GM18502 (cell line): ENCODE results near the gene PCDHGA4.
"Not testable (repeated sequence)": the region's sequence is repeated elsewhere in the genome, so short reads cannot be mapped to it uniquely, and the experiment has no call there.

Source experiments
- ATAC-seq: cut with Tn5 transposase; IDR thresholded peaks from one replicate; pipeline ENCODE4 v1.9.1; 2021; ENCODE audit warnings: mild to moderate bottlenecking; ENCODE audit not compliant: unreplicated experiment, poor library complexity

The PCDHGA4 gene

DNA sequence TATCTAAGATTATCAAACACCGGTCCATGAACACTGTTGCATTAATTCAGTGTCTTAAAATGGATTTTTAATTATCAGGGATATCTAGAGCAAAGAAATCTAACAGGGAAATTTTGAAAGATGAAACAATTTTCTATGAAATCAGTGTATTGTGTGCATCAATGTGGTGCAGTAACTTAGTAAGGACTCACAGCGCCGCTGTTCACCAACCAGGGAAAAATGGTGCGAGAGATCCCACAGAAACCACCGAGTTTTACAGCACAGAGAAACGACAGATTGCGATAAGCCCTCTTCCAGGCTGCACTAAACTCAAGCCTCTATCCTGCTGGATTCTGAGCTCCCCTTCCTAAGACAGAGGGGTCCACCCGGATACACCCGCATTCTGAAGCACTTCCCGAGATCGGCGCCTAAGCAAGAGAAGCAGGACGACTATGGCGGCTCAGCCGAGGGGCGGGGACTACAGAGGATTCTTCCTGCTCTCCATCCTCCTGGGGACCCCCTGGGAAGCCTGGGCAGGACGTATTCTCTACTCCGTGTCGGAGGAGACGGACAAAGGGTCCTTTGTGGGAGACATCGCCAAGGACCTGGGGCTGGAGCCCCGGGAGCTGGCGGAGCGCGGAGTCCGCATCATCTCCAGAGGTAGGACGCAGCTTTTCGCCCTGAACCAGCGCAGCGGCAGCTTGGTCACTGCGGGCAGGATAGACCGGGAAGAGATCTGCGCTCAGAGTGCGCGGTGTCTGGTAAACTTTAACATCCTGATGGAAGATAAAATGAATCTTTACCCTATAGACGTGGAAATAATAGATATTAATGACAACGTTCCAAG is 27.9 kb downstream of the PCDHGA4 start, which contains the start of gene PCDHGA7:
Gene PCDHGA7 (plus strand): TSS at position 274 of the 826 bp plus-strand sequence. CDS start 158 bp downstream, at position 432.
- no peak for ATAC-seq

DNA sequence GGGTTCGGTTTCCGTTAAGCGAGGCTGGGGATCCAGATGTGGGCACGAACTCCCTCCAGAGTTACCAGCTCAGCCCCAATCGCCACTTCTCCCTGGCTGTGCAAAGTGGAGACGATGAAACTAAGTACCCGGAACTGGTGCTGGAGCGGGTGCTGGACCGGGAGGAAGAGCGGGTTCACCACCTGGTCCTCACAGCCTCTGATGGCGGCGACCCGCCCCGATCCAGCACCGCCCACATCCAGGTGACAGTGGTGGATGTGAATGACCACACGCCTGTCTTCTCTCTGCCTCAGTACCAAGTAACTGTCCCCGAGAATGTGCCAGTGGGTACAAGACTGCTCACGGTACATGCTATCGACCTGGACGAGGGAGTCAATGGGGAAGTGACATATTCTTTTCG is 28.5 kb downstream of the PCDHGA4 start:
- ATAC-seq: no peak

DNA sequence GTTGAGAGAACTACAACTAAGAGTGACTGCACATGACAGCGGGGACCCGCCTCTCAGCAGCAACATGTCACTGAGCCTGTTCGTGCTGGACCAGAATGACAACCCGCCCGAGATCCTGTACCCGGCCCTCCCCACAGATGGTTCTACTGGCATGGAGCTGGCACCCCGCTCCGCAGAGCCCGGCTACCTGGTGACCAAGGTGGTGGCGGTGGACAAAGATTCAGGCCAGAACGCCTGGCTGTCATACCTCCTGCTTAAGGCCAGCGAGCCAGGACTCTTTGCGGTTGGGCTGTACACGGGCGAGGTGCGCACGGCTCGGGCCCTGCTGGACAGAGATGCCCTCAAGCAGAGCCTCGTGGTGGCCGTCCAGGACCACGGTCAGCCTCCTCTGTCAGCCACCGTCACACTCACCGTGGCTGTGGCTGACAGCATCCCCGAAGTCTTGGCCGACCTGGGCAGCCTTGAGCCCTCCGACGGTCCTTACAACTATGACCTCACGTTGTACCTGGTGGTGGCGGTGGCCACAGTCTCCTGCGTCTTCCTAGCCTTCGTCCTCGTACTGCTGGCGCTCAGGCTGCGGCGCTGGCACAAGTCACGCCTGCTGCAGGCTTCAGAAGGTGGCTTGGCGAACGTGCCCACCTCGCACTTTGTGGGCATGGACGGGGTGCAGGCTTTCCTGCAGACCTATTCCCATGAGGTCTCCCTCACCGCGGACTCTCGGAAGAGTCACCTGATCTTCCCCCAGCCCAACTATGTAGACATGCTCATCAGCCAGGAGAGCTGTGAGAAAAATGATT is 29.8 kb downstream of the PCDHGA4 start:
- ATAC-seq: no peak

DNA sequence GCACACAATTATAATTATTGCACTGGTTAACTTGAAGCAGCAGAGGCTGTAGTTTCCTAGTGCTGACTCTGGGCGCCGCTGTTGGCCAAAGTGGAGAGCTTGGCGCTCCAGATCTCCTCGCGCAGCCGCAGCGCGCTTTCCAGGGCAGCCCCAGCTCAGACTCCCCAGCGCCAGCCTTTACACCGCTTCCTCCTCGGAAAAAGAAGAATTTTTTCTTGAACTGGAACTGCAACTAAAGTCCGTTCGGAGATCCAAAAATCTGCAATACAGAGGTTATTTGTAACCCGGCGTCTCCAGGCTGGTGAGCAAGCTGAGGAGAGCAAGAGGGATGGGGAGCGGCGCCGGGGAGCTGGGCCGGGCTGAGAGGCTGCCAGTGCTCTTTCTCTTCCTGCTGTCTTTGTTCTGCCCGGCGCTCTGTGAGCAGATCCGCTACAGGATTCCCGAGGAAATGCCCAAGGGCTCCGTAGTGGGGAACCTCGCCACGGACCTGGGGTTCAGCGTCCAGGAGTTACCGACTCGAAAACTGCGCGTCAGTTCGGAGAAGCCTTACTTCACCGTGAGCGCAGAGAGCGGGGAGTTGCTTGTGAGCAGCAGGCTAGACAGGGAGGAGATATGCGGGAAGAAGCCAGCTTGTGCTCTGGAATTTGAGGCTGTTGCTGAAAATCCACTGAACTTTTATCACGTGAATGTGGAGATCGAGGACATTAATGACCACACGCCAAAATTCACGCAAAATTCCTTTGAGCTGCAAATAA is 32.9 kb downstream of the PCDHGA4 start, which contains the start of gene PCDHGB4:
Gene PCDHGB4 (plus strand): TSS at position 142 of the 755 bp plus-strand sequence. CDS start 187 bp downstream, at position 329.
- ATAC-seq: peak; percentile 97

DNA sequence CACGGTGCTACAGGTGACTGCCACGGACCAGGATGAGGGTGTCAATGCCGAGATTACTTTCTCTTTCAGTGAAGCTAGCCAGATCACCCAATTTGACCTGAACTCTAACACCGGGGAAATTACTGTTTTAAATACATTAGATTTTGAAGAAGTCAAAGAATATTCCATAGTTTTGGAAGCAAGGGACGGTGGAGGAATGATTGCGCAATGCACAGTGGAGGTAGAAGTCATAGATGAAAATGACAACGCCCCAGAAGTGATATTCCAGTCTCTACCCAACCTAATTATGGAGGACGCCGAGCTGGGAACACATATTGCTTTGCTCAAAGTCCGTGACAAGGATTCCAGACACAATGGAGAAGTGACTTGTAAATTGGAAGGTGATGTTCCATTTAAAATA is 33.8 kb downstream of the PCDHGA4 start:
- no peak for ATAC-seq

DNA sequence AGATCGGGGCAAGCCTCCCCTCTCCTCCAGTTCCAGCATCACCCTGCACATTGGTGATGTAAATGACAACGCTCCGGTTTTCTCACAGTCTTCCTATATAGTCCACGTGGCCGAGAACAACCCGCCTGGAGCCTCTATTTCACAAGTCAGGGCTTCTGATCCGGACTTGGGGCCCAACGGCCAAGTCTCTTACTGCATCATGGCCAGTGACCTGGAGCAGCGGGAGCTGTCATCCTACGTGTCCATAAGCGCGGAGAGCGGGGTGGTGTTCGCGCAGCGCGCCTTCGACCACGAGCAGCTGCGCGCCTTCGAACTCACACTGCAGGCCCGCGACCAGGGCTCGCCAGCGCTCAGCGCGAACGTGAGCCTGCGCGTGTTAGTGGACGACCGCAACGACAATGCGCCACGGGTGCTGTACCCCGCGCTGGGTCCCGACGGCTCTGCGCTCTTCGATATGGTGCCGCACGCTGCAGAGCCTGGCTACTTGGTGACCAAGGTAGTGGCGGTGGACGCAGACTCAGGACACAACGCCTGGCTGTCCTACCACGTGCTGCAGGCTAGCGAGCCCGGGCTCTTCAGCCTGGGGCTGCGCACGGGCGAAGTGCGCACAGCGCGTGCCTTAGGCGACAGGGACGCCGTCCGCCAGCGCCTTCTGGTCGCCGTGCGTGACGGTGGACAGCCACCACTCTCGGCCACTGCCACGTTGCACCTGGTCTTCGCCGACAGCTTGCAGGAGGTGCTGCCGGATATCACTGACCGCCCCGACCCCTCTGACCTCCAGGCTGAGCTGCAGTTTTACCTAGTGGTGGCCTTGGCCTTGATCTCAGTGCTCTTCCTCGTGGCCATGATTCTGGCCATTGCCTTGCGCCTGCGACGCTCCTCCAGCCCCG is 34.6 kb downstream of the PCDHGA4 start:
- no peak for ATAC-seq

DNA sequence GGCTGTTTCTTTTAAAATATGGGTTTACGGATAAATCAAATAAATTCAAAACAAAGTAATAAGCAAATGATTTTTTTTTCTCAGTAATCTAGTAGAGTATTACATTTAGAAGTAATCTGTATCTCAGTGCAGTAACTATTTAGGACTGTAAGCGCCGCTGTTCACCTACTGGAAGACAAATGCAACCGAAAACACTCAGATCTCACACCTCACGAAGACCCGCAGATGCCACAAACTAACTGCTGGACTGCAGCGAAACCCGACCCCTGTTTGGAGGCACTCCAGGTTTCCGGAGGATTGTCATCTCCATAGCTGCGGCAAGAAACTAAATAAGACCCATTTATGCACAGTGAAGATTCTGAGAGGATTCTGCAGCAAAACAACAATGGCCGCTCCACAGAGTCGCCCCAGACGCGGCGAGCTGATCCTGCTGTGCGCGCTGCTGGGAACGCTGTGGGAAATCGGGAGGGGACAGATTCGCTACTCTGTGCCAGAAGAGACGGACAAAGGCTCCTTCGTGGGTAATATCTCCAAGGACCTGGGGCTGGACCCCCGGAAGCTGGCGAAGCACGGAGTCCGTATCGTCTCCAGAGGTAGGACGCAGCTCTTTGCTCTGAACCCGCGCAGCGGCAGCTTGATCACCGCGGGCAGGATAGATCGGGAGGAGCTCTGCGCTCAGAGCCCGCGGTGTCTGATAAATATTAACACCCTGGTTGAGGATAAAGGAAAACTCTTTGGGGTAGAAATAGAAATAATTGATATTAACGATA is 37.8 kb downstream of the PCDHGA4 start, which contains the start of gene PCDHGA8:
Gene PCDHGA8 (plus strand): TSS at position 205 of the 770 bp plus-strand sequence. CDS start 181 bp downstream, at position 386.
- ATAC-seq: no peak

DNA sequence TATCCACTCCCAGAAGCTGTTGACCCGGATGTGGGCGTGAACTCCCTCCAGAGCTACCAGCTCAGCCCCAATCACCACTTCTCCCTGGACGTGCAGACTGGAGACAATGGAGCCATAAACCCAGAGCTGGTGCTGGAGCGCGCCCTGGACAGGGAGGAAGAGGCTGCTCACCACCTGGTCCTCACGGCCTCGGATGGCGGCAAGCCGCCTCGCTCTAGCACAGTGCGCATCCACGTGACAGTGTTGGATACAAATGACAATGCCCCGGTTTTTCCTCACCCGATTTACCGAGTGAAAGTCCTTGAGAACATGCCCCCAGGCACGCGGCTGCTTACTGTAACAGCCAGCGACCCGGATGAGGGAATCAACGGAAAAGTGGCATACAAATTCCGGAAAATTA is 38.4 kb downstream of the PCDHGA4 start:
- ATAC-seq: no peak

DNA sequence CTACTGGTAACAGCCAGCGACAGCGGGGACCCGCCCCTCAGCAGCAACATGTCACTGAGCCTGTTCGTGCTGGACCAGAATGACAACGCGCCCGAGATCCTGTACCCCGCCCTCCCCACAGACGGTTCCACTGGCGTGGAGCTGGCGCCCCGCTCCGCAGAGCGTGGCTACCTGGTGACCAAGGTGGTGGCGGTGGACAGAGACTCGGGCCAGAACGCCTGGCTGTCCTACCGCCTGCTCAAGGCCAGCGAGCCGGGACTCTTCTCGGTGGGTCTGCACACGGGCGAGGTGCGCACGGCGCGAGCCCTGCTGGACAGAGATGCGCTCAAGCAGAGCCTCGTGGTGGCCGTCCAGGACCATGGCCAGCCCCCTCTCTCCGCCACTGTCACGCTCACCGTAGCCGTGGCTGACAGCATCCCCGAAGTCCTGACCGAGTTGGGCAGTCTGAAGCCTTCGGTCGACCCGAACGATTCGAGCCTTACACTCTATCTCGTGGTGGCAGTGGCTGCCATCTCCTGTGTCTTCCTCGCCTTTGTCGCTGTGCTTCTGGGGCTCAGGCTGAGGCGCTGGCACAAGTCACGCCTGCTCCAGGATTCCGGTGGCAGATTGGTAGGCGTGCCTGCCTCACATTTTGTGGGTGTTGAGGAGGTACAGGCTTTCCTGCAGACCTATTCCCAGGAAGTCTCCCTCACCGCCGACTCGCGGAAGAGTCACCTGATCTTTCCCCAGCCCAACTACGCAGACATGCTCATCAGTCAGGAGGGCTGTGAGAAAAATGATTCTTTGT is 39.8 kb downstream of the PCDHGA4 start:
- ATAC-seq: not testable (repeated sequence)

DNA sequence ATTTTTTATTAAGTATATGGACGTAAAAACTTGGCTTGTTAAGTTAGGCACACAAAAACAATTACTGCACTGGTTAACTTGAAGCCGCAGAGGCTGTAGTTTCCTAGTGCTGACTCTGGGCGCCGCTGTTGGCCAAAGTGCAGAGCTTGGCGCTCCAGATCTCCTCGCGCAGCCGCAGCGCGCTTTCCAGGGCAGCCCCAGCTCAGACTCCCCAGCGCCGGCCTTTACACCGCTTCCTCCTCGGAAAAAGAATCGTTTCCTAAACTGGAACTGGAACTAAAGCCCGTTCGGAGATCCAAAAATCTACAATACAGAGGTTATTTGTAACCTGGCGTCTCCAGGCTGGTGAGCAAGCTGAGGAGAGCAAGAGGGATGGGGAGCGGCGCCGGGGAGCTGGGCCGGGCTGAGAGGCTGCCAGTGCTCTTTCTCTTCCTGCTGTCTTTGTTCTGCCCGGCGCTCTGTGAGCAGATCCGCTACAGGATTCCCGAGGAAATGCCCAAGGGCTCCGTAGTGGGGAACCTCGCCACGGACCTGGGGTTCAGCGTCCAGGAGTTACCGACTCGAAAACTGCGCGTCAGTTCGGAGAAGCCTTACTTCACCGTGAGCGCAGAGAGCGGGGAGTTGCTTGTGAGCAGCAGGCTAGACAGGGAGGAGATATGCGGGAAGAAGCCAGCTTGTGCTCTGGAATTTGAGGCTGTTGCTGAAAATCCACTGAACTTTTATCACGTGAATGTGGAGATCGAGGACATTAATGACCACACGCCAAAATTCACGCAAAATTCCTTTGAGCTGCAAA is 43.1 kb downstream of the PCDHGA4 start, which contains the start of gene PCDHGB5:
Gene PCDHGB5 (plus strand): TSS at position 192 of the 796 bp plus-strand sequence. CDS start 181 bp downstream, at position 373.
- ATAC-seq: peak; percentile 99

DNA sequence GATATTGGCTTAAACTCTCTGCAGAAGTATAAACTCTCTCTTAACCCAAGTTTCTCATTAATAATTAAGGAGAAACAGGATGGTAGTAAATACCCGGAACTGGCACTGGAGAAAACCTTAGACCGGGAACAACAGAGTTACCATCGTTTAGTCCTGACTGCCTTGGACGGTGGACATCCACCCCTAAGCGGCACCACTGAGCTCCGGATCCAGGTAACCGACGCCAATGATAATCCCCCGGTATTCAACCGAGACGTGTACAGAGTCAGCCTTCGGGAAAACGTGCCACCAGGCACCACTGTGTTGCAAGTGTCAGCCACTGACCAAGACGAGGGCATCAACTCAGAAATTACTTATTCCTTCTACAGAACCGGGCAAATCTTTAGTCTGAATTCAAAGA is 43.8 kb downstream of the PCDHGA4 start:
- no peak for ATAC-seq

DNA sequence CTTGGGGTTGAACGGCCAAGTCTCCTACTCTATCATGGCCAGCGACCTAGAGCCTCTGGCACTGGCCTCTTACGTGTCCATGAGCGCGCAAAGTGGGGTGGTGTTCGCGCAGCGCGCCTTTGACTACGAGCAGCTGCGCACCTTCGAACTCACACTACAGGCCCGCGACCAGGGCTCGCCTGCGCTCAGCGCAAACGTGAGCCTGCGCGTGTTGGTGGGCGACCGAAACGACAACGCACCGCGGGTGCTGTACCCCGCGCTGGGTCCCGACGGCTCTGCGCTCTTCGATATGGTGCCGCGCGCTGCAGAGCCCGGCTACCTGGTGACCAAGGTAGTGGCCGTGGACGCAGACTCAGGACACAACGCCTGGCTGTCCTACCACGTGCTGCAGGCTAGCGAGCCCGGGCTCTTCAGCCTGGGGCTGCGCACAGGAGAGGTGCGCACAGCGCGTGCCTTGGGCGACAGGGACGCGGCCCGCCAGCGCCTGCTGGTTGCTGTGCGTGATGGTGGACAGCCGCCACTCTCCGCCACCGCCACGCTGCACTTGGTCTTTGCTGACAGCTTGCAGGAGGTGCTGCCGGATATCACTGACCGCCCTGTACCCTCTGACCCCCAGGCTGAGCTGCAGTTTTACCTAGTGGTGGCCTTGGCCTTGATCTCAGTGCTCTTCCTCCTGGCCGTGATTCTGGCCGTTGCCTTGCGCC is 44.9 kb downstream of the PCDHGA4 start:
- no peak for ATAC-seq

DNA sequence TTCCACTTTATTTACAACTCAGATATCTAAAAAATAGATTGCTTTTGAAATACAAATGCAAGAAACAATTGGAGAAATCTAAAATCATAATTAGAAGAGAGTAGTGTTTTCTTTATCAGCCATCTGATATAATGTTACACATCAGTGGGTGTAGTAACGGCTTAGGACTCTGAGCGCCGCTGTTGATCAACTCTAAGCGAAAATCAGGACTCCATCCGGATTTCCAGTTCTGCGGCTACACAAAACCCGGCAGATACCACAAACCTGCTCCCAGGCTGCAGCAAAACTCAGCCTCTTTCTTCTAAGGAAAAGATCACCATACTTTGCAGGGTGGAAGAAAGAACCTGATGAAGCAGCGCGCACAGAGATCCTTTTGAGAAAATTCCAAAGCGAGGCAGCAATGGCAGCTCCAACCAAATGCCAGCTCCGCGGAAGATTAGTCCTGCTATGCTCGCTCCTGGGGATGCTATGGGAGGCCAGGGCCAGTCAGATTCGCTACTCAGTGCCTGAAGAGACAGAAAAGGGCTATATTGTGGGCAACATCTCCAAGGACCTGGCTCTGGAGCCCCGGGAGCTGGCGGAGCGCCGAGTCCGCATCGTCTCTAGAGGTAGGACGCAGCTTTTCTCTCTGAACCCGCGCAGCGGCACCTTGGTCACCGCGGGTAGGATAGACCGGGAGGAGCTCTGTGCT is 47.9 kb downstream of the PCDHGA4 start, which contains the start of gene PCDHGA9:
Gene PCDHGA9 (plus strand): TSS at position 226 of the 691 bp plus-strand sequence. CDS start 175 bp downstream, at position 401.
- no peak for ATAC-seq

DNA sequence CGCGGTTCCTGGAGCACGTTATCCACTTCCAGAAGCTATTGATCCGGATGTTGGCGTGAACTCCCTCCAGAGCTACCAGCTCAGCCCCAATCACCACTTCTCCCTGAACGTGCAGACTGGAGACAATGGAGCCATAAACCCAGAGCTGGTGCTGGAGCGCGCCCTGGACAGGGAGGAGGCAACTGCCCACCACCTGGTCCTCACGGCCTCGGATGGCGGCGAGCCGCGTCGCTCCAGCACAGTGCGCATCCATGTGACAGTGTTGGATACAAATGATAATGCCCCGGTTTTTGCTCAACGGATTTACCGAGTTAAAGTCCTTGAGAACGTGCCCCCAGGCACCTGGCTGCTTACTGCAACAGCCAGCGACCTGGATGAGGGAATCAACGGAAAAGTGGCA is 48.6 kb downstream of the PCDHGA4 start:
- ATAC-seq: no peak
